ENCODE measurements around the gene RP9. TPM values are rescaled to one million over a fixed set of nuclear protein-coding genes. Genes with fewer than 3 reads are reported as not detected.
A peak's percentile ranks its signal among the peaks of the same experiment; 100 is the strongest.

The RP9 gene
- total RNA-seq, 1 experiment from 2014 or later = 10.7 TPM

- TF ChIP-seq, protein P1, sequence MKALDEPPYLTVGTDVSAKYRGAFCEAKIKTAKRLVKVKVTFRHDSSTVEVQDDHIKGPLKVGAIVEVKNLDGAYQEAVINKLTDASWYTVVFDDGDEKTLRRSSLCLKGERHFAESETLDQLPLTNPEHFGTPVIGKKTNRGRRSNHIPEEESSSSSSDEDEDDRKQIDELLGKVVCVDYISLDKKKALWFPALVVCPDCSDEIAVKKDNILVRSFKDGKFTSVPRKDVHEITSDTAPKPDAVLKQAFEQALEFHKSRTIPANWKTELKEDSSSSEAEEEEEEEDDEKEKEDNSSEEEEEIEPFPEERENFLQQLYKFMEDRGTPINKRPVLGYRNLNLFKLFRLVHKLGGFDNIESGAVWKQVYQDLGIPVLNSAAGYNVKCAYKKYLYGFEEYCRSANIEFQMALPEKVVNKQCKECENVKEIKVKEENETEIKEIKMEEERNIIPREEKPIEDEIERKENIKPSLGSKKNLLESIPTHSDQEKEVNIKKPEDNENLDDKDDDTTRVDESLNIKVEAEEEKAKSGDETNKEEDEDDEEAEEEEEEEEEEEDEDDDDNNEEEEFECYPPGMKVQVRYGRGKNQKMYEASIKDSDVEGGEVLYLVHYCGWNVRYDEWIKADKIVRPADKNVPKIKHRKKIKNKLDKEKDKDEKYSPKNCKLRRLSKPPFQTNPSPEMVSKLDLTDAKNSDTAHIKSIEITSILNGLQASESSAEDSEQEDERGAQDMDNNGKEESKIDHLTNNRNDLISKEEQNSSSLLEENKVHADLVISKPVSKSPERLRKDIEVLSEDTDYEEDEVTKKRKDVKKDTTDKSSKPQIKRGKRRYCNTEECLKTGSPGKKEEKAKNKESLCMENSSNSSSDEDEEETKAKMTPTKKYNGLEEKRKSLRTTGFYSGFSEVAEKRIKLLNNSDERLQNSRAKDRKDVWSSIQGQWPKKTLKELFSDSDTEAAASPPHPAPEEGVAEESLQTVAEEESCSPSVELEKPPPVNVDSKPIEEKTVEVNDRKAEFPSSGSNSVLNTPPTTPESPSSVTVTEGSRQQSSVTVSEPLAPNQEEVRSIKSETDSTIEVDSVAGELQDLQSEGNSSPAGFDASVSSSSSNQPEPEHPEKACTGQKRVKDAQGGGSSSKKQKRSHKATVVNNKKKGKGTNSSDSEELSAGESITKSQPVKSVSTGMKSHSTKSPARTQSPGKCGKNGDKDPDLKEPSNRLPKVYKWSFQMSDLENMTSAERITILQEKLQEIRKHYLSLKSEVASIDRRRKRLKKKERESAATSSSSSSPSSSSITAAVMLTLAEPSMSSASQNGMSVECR (CRISPR knock-in tag; IDR thresholded peaks at IDR 0.05; ENCODE audit: borderline replicate concordance) = no peak
- TF ChIP-seq, protein P2, sequence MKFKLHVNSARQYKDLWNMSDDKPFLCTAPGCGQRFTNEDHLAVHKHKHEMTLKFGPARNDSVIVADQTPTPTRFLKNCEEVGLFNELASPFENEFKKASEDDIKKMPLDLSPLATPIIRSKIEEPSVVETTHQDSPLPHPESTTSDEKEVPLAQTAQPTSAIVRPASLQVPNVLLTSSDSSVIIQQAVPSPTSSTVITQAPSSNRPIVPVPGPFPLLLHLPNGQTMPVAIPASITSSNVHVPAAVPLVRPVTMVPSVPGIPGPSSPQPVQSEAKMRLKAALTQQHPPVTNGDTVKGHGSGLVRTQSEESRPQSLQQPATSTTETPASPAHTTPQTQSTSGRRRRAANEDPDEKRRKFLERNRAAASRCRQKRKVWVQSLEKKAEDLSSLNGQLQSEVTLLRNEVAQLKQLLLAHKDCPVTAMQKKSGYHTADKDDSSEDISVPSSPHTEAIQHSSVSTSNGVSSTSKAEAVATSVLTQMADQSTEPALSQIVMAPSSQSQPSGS (CRISPR knock-in tag; IDR thresholded peaks at IDR 0.05; ENCODE audit: borderline replicate concordance, low read depth) = no peak
- no peak for TF ChIP-seq MYBL2 (CRISPR knock-in tag; IDR thresholded peaks at IDR 0.05)
- TF ChIP-seq ESRRA (CRISPR knock-in tag; IDR thresholded peaks at IDR 0.05; ENCODE audit: borderline replicate concordance) = no peak
- TF ChIP-seq CREB1 (CRISPR knock-in tag; IDR thresholded peaks at IDR 0.05) = no peak
- TF ChIP-seq, protein P3, sequence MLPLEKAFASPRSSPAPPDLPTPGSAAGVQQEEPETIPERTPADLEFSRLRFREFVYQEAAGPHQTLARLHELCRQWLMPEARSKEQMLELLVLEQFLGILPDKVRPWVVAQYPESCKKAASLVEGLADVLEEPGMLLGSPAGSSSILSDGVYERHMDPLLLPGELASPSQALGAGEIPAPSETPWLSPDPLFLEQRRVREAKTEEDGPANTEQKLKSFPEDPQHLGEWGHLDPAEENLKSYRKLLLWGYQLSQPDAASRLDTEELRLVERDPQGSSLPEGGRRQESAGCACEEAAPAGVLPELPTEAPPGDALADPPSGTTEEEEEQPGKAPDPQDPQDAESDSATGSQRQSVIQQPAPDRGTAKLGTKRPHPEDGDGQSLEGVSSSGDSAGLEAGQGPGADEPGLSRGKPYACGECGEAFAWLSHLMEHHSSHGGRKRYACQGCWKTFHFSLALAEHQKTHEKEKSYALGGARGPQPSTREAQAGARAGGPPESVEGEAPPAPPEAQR (CRISPR knock-in tag; IDR thresholded peaks at IDR 0.05) = no peak
- TF ChIP-seq, protein P4, sequence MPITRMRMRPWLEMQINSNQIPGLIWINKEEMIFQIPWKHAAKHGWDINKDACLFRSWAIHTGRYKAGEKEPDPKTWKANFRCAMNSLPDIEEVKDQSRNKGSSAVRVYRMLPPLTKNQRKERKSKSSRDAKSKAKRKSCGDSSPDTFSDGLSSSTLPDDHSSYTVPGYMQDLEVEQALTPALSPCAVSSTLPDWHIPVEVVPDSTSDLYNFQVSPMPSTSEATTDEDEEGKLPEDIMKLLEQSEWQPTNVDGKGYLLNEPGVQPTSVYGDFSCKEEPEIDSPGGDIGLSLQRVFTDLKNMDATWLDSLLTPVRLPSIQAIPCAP (CRISPR knock-in tag; IDR thresholded peaks at IDR 0.05) = no peak
- TF ChIP-seq FOXK1 (CRISPR knock-in tag; IDR thresholded peaks at IDR 0.05) = no peak
- no peak for TF ChIP-seq NFE2L1 (CRISPR knock-in tag; IDR thresholded peaks at IDR 0.05)
- TF ChIP-seq HMGA2 (CRISPR knock-in tag; IDR thresholded peaks at IDR 0.05) = no peak
- TF ChIP-seq, protein P5, sequence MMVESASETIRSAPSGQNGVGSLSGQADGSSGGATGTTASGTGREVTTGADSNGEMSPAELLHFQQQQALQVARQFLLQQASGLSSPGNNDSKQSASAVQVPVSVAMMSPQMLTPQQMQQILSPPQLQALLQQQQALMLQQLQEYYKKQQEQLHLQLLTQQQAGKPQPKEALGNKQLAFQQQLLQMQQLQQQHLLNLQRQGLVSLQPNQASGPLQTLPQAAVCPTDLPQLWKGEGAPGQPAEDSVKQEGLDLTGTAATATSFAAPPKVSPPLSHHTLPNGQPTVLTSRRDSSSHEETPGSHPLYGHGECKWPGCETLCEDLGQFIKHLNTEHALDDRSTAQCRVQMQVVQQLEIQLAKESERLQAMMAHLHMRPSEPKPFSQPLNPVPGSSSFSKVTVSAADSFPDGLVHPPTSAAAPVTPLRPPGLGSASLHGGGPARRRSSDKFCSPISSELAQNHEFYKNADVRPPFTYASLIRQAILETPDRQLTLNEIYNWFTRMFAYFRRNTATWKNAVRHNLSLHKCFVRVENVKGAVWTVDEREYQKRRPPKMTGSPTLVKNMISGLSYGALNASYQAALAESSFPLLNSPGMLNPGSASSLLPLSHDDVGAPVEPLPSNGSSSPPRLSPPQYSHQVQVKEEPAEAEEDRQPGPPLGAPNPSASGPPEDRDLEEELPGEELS (CRISPR knock-in tag; IDR thresholded peaks at IDR 0.05) = no peak
These were observed 43.2 kb downstream of the RP9 start (continued) for GRCh38 chr7:33065981-33066380.

- Mint-ChIP-seq H3K9me3 (peaks cover 24% of the 10 kb centered on the region), H3K36me3 (peaks cover 18% of the 10 kb centered on the region), H3K4me3 (peak overlapping the region; percentile 90), H3K4me1 (peaks cover 18% of the 10 kb centered on the region), H3K27me3 (ENCODE audit: low read depth) (no peaks in the 10 kb centered on the region; the same call in none of the 2 replicates), H3K27ac (peak overlapping the region; percentile 92)
- ChIA-PET POLR2A (interaction anchor here (0.6 to 0.9 kb wide), 2 partner anchors 196 to 567 kb away, joined by 3 to 5 read pairs; partner anchors contain the start of gene AVL9), CTCF (interaction anchor here (0.9 to 3.0 kb wide), 6 partner anchors 13 to 216 kb away, joined by 3 to 26 read pairs (median 3); partner anchors contain the start of gene RP9)
- ATAC-seq (peak; percentile 97), DNase-seq (ENCODE audit: low spot score) (peak; percentile 92)
- no peak for TF ChIP-seq AR (CRISPR knock-in tag; IDR thresholded peaks at IDR 0.05)
- TF ChIP-seq ZNF232 (CRISPR knock-in tag; IDR thresholded peaks at IDR 0.05) = peak; percentile 67; the same call in 1 of the 2 replicates
- TF ChIP-seq NFE2L1 (CRISPR knock-in tag; IDR thresholded peaks at IDR 0.05) = peak; percentile 4; the same call in 1 of the 2 replicates
- TF ChIP-seq TEAD1 (CRISPR knock-in tag; IDR thresholded peaks at IDR 0.05) = peak; percentile 46; the same call in 1 of the 2 replicates
- TF ChIP-seq ZNF671 (CRISPR knock-in tag; IDR thresholded peaks at IDR 0.05) = no peak
- TF ChIP-seq, protein P1 (CRISPR knock-in tag; IDR thresholded peaks at IDR 0.05; ENCODE audit: borderline replicate concordance) = no peak
These were observed 46.3 kb downstream of the RP9 start for GRCh38 chr7:33062782-33063443.
